ENCODE data around the gene PRKD1. TPM values are rescaled to one million over a fixed set of nuclear protein-coding genes. Genes with fewer than 3 reads are reported as not detected.

The PRKD1 gene
- total RNA-seq, 1 experiment from 2014 or later: not detected

DNA sequence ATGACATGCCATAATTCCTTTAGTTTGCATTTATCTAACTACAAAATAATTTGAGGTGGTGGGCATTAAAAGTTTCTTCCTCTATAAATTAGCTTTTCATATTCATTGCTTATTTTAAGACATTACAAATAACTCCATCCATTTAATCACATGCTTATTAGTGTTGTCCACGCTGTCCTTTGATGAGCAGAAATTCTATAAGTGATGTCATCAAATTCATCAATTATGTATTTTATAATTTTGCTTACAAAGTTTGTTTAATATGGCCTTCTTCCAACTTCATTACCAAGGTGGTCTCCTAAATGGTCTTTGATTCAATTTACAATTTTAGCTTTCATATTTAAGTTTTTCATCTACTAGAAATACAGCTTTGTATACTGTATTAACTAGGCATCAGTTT is 173.5 kb downstream of the PRKD1 start:
- DNase-seq (ENCODE audit: low read depth, low spot score) (no peak), ATAC-seq (no peak)
- H3K4me3 ChIP-seq (replicated peaks in 1 of 2; ENCODE audit: low read depth in 1 of 2, low read length in 2 of 2): no peak overlapping the region
- H3K9me2 ChIP-seq (ENCODE audit: insufficient read depth): no peaks in the 10 kb centered on the region
- H2AFZ ChIP-seq (ENCODE audit: low read depth, low read length, poor library complexity, severe bottlenecking): no peak overlapping the region
- no peak overlapping the region for H3K9ac ChIP-seq (ENCODE audit: low read length)
- no peaks in the 10 kb centered on the region for H3K4me1 ChIP-seq (ENCODE audit: control insufficient read depth in 1 of 2, insufficient read depth in 2 of 2, low read length in 2 of 2)
- POLR2A ChIA-PET: no interaction called here
- no peak overlapping the region for H3K27ac ChIP-seq (ENCODE audit: low read depth, low read length)
- no peak overlapping the region for H3K4me2 ChIP-seq (ENCODE audit: low read length)
- peaks cover 17 to 27% of the 10 kb centered on the region in 2 experiments; a peak in 2 of 4 replicates for H3K9me3 ChIP-seq (ENCODE audit: control insufficient read depth in 1 of 2, insufficient read depth in 1 of 2, low read depth in 1 of 2, low read length in 2 of 2)
- H3K27me3 ChIP-seq (ENCODE audit: insufficient read depth, low read length): no peaks in the 10 kb centered on the region
- H4K20me1 ChIP-seq (ENCODE audit: insufficient read depth): no peaks in the 10 kb centered on the region
- BruUV-seq (replicated peaks): no TSS peak
- TF ChIP-seq TCF7L2 (IDR thresholded peaks at IDR 0.05; ENCODE audit: borderline replicate concordance, extremely low read depth, insufficient read depth, insufficient read length): no peak
- TF ChIP-seq, protein P1, sequence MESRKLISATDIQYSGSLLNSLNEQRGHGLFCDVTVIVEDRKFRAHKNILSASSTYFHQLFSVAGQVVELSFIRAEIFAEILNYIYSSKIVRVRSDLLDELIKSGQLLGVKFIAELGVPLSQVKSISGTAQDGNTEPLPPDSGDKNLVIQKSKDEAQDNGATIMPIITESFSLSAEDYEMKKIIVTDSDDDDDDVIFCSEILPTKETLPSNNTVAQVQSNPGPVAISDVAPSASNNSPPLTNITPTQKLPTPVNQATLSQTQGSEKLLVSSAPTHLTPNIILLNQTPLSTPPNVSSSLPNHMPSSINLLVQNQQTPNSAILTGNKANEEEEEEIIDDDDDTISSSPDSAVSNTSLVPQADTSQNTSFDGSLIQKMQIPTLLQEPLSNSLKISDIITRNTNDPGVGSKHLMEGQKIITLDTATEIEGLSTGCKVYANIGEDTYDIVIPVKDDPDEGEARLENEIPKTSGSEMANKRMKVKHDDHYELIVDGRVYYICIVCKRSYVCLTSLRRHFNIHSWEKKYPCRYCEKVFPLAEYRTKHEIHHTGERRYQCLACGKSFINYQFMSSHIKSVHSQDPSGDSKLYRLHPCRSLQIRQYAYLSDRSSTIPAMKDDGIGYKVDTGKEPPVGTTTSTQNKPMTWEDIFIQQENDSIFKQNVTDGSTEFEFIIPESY (IDR thresholded peaks at IDR 0.05; ENCODE audit: extremely low read depth, insufficient replicate concordance, low read length): no peak
- TF ChIP-seq JUND (IDR thresholded peaks at IDR 0.05): no peak
- no peak for TF ChIP-seq ZFX (IDR thresholded peaks at IDR 0.05)
- TF ChIP-seq FOSL1 (IDR thresholded peaks at IDR 0.05; ENCODE audit: low read depth): no peak
- TF ChIP-seq POLR2AphosphoS5 (IDR thresholded peaks at IDR 0.05; ENCODE audit: low read depth, low read length): no peak
- TF ChIP-seq ELF1 (IDR thresholded peaks at IDR 0.05; ENCODE audit: borderline replicate concordance, low read depth): no peak
- TF ChIP-seq SRF (IDR thresholded peaks at IDR 0.05; ENCODE audit: low read depth): no peak
- TF ChIP-seq POLR2A (IDR thresholded peaks at IDR 0.05; ENCODE audit: borderline replicate concordance, extremely low read depth, insufficient read depth, insufficient read length): no peak
- TF ChIP-seq ZNF274 (IDR thresholded peaks at IDR 0.05; ENCODE audit: low read depth, low read length): no peak
- TF ChIP-seq EZH2 (IDR thresholded peaks at IDR 0.05): no peak
- CTCF ChIA-PET: no interaction called here
- no peaks in the 10 kb centered on the region for H3K36me3 ChIP-seq (ENCODE audit: control insufficient read depth in 1 of 2, insufficient read depth in 2 of 2, low read length in 2 of 2)
- intact Hi-C loops (cut with micrococcal nuclease): no loop called here
- no peaks in the 10 kb centered on the region for H3K79me2 ChIP-seq (ENCODE audit: insufficient read depth, low read length)
- RAD21 ChIA-PET (ENCODE audit: low non-redundant PET in 1 of 2, low total read pairs in 2 of 2, uncharacterized antibody in 2 of 2, unreplicated experiment in 2 of 2): no interaction called here

All from HCT116 (cell line).